OCI-LY7 (cell line): ENCODE measurements around the gene CRYBG1. TPM values are rescaled to one million over a fixed set of nuclear protein-coding genes. Genes with fewer than 3 reads are reported as not detected.

ENCODE experiments used
- BruUV-seq: library from RNA; stranded (reverse); fragments of 400-500 nt; replicated peaks from 2 replicates; lab custom pipeline; 2021; lab: Mats Ljungman, UMichigan
- CTCF ChIA-PET: fragments of 300-600 bp; sonication (Branson Sonifier 250); formaldehyde crosslinking; loops from one replicate; lab custom pipeline; 2022; ENCODE audit warnings: antibody characterized with exemption; ENCODE audit not compliant: unreplicated experiment; lab: Charles Lee
- POLR2A ChIA-PET: fragments of 300-600 bp; sonication (Branson Sonifier 250); formaldehyde crosslinking; loops from one replicate; lab custom pipeline; 2022; ENCODE audit warnings: antibody characterized with exemption; lab: Charles Lee
- DNase-seq: peaks from one replicate; pipeline ENCODE4 v3.0.0-alpha.2; 2015; ENCODE audit warnings: low spot score
- H2AFZ ChIP-seq: fragments of 200-600 bp; sonication (generic), shearing (Covaris generic); 2 replicates; pipeline ENCODE4 v1.6.1; 2014; ENCODE audit warnings: mild to moderate bottlenecking, antibody characterized with exemption, low read length, moderate library complexity
- H3K27ac ChIP-seq: fragments of 200-600 bp; sonication (generic); 2 replicates; pipeline ENCODE4 v1.5.1; 2014; ENCODE audit warnings: mixed run types, low read depth, mild to moderate bottlenecking, moderate library complexity, low read length, inconsistent platforms; ENCODE audit not compliant: poor library complexity, severe bottlenecking
- H3K36me3 ChIP-seq: fragments of 200-600 bp; sonication (generic); 2 replicates; pipeline ENCODE4 v1.6.1; 2014; ENCODE audit warnings: mild to moderate bottlenecking, antibody characterized with exemption, low read length, moderate library complexity, mixed read lengths; ENCODE audit not compliant: insufficient read depth
- H3K4me1 ChIP-seq: fragments of 200-600 bp; sonication (generic); 2 replicates; pipeline ENCODE4 v1.5.1; 2014; ENCODE audit warnings: mild to moderate bottlenecking, low read length; ENCODE audit not compliant: insufficient read depth, poor library complexity, severe bottlenecking
- H3K4me2 ChIP-seq: fragments of 200-600 bp; sonication (generic); 2 replicates; pipeline ENCODE4 v1.6.1; 2014; ENCODE audit warnings: mild to moderate bottlenecking, low read length
- H3K4me3 ChIP-seq: fragments of 200-600 bp; sonication (generic); 2 replicates; pipeline ENCODE4 v1.5.1; 2014; ENCODE audit warnings: mild to moderate bottlenecking, low read depth, low read length; ENCODE audit not compliant: poor library complexity, severe bottlenecking
- H3K79me2 ChIP-seq: fragments of 200-600 bp; sonication (generic); 2 replicates; pipeline ENCODE4 v1.6.1; 2016; ENCODE audit warnings: low read depth, mild to moderate bottlenecking, low read length, moderate library complexity, mixed read lengths; ENCODE audit not compliant: insufficient read depth
- H3K9me2 ChIP-seq: fragments of 200-600 bp; sonication (generic); 2 replicates; pipeline ENCODE4 v1.6.1; 2016; ENCODE audit warnings: mild to moderate bottlenecking, low read length, mixed read lengths; ENCODE audit not compliant: insufficient read depth
- H3K9me3 ChIP-seq: fragments of 200-600 bp; sonication (generic); 2 replicates; pipeline ENCODE4 v1.6.1; 2014; ENCODE audit warnings: mild to moderate bottlenecking, mixed run types, low read length, mixed read lengths
- H4K20me1 ChIP-seq: fragments of 200-600 bp; sonication (generic); 2 replicates; pipeline ENCODE4 v1.6.1; 2014; ENCODE audit warnings: mild to moderate bottlenecking, antibody characterized with exemption, low read length, moderate library complexity, mixed read lengths; ENCODE audit not compliant: insufficient read depth
- EZH2phosphoT487 ChIP-seq: fragments of 200-600 bp; sonication (generic); IDR thresholded peaks from 2 replicates; pipeline ENCODE4 v1.6.1; 2018; ENCODE audit warnings: low read depth, borderline replicate concordance, mild to moderate bottlenecking, mixed run types, antibody characterized with exemption, low read length, moderate library complexity, mixed read lengths
- intact Hi-C: fragments of 100-400 bp; cut with micrococcal nuclease; formaldehyde crosslinking; loops from one replicate; pipeline ENCODE4 v1.10.0; 2022; ENCODE audit not compliant: unreplicated experiment
- total RNA-seq, 2 experiments: library from RNA; depleted of rRNA in 1 of 2; stranded (reverse); fragments of >200 nt in 1 of 2; shearing (Covaris generic) in 1 of 2; gene quantifications; 2 replicates each; pipeline ENCODE4 v1.2.3, GENCODE V29; 2014 to 2022
- TF ChIP-seq, protein P1 (sequence below): fragments of 200-600 bp; sonication (generic); conservative IDR thresholded peaks from 2 replicates; pipeline ENCODE4 v1.5.1; 2014; ENCODE audit warnings: mild to moderate bottlenecking, antibody characterized with exemption, low read length, moderate library complexity, mixed read lengths

CRYBG1 gene
- total RNA-seq, 2 experiments from 2014 or later: 41.7 to 66.2 TPM

GRCh38 chr6:106334646-106335448, 25.7 kb upstream of the CRYBG1 start:
- H3K4me1 ChIP-seq: no peaks in the 10 kb centered on the region
- TF ChIP-seq, protein P1, sequence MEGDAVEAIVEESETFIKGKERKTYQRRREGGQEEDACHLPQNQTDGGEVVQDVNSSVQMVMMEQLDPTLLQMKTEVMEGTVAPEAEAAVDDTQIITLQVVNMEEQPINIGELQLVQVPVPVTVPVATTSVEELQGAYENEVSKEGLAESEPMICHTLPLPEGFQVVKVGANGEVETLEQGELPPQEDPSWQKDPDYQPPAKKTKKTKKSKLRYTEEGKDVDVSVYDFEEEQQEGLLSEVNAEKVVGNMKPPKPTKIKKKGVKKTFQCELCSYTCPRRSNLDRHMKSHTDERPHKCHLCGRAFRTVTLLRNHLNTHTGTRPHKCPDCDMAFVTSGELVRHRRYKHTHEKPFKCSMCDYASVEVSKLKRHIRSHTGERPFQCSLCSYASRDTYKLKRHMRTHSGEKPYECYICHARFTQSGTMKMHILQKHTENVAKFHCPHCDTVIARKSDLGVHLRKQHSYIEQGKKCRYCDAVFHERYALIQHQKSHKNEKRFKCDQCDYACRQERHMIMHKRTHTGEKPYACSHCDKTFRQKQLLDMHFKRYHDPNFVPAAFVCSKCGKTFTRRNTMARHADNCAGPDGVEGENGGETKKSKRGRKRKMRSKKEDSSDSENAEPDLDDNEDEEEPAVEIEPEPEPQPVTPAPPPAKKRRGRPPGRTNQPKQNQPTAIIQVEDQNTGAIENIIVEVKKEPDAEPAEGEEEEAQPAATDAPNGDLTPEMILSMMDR: peak; percentile 85
- TF ChIP-seq EZH2phosphoT487: no peak
- POLR2A ChIA-PET: interaction anchor here (0.6 to 1.1 kb wide), 11 partner anchors 9 to 1240 kb away, joined by 3 to 5 read pairs (median 3); partner anchors contain the start of gene ATG5
- no peaks in the 10 kb centered on the region for H3K9me3 ChIP-seq
- intact Hi-C loops: loop anchor here (1.0 to 5.0 kb wide), 4 partner anchors 110 to 662 kb away; no protein-coding TSS in a partner anchor
- CTCF ChIA-PET: interaction anchor here (1.0 kb wide), 1 partner anchor 109 kb away, joined by 3 read pairs; no protein-coding TSS in a partner anchor
- H4K20me1 ChIP-seq: no peaks in the 10 kb centered on the region
- no peaks in the 10 kb centered on the region for H3K36me3 ChIP-seq
- no peaks in the 10 kb centered on the region for H3K79me2 ChIP-seq
- DNase-seq: peak; percentile 72
- H3K27ac ChIP-seq: no peak overlapping the region
- H3K9me2 ChIP-seq: no peaks in the 10 kb centered on the region
- H2AFZ ChIP-seq: no peak overlapping the region
- no TSS peak for BruUV-seq
- no peak overlapping the region for H3K4me2 ChIP-seq
- no peak overlapping the region for H3K4me3 ChIP-seq

GRCh38 chr6:106339334-106340029, 21.0 kb upstream of the CRYBG1 start:
- Histone ChIP-seq H3K27ac (no peak overlapping the region), H3K9me3 (no peaks in the 10 kb centered on the region), H3K79me2 (no peaks in the 10 kb centered on the region), H3K4me3 (no peak overlapping the region), H3K4me2 (no peak overlapping the region), H3K9me2 (no peaks in the 10 kb centered on the region), H2AFZ (peak overlapping the region; percentile 5; the same call in 1 of the 2 replicates), H3K36me3 (no peaks in the 10 kb centered on the region), H4K20me1 (no peaks in the 10 kb centered on the region), H3K4me1 (no peaks in the 10 kb centered on the region)
- BruUV-seq: no TSS peak
- ChIA-PET CTCF (no interaction called here), POLR2A (interaction anchor here (1.0 kb wide), 3 partner anchors 30 to 189 kb away, joined by 3 to 4 read pairs (median 4); no protein-coding TSS in a partner anchor)
- TF ChIP-seq, protein P1: peak; percentile 86
- TF ChIP-seq EZH2phosphoT487: no peak
- intact Hi-C loops: loop anchor here (5.0 kb wide), 2 partner anchors 228 to 638 kb away; no protein-coding TSS in a partner anchor
- DNase-seq: peak; percentile 65
